Right ventricle myocardium superior (tissue), 1 donor: ENCODE results near the gene PSMD2. TPM values are rescaled to one million over a fixed set of nuclear protein-coding genes. Genes with fewer than 3 reads are reported as not detected.

Source experiments
- ATAC-seq: fragments of 200-7000 bp; cut with Tn5 transposase; one replicate; pipeline ENCODE4 v1.9.1; 2020; ENCODE audit warnings: mild to moderate bottlenecking; ENCODE audit not compliant: poor library complexity
- DNase-seq: peaks from one replicate; pipeline ENCODE4 v3.0.0-alpha.2; 2020
- intact Hi-C: fragments of 100-400 bp; cut with DNase I; formaldehyde crosslinking; loops from one replicate; pipeline ENCODE4 v1.11.2; 2022
- total RNA-seq: library from RNA; stranded (reverse); fragmentation: NEBNext Ultra II Directional; extraction: Animal tissue kit (Norgen Biotek cat#: 25700); gene quantifications from one replicate; pipeline ENCODE4 v1.2.1, GENCODE V29; 2021
- donor health status: DM: no; HTN: yes; CAD: no; lungs with severe emphysema.

Gene PSMD2
- total RNA-seq, 1 donor from 2014 or later, result 237 TPM

DNA sequence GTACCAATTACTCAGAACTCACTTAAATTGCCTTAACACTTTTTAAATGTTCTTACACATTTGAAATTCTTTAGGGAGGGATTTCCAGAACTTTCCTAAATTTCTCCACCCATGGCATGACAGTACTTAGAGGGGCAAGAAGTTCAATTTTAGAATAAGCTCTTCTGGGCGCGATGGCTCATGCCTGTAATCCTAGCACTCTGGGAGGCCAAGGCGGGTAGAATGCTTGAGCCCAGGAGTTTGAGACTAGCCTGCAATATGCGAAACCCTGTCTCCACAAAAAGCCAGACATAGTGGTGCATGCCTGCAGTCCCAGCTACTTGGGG is 49.0 kb downstream of the PSMD2 start:
- DNase-seq, result no peak
- intact Hi-C loops, result no loop called here
- ATAC-seq, result no peak

- intact Hi-C loops, result no loop called here
These were observed 50.8 kb downstream of the PSMD2 start for GRCh38 chr3:184349563-184350470.

DNA sequence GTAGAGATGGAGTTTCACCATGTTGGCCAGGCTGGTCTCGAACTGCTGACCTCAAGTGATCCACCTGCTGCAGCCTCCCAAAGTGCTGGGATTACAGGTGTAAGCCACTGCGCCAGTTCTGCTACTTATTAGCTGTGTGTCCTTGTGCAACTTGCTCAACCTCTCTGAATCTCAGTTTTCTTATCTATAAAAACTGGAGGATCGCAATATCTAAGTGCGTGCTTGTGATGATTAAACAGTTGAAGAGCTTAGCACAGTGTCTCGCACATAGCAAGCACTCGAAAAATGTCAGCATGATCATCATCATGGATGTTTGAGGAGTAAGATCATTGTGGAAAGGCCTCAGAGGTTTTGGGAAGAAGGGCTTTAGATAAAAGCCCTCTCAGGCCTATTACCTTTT is 51.6 kb downstream of the PSMD2 start:
- ATAC-seq (no peak), DNase-seq (no peak)
- intact Hi-C loops, result no loop called here

More at GRCh38 chr3:184349563-184350470, 50.8 kb downstream of the PSMD2 start:
- ATAC-seq (no peak), DNase-seq (no peak)

- no peak for ATAC-seq
- no peak for DNase-seq
- intact Hi-C loops, result no loop called here
These were observed 52.6 kb downstream of the PSMD2 start for GRCh38 chr3:184351511-184352148.

- intact Hi-C loops, result no loop called here
- ATAC-seq (peak; percentile 9), DNase-seq (no peak)
These were observed 53.2 kb downstream of the PSMD2 start for GRCh38 chr3:184352149-184352785.

DNA sequence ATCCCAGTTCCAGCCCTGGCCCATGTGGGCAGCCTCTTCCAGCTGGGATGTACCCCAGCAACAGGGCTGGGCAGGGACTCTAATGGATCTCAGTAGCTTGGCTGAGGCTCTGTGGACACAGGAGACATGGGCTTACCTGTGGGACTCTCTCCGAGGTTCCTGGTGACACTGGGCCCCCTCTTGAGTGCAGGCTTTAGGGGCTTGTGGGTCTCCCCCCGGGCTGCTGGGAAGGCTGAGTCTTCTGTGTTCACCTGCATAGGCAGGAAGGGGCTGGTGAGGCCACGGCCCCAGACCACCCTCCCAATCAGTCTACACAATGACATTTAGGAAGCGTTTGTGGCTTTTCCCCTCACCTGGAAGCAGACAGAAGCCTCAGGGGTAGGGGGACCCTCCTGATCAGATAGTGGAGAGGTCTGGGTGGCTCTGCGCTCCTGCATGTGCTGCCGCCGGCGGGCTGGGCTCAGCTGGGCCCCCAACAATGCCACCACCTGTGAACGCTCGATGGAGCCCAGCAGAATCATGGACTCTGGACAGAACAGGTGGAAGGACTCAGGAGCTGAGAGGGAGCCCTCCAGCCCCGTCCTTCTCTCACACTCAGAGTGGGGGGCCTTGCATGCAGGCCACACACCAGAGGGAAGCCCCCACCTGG is 54.0 kb downstream of the PSMD2 start:
- DNase-seq, result no peak
- no peak for ATAC-seq
- intact Hi-C loops, result no loop called here

DNA sequence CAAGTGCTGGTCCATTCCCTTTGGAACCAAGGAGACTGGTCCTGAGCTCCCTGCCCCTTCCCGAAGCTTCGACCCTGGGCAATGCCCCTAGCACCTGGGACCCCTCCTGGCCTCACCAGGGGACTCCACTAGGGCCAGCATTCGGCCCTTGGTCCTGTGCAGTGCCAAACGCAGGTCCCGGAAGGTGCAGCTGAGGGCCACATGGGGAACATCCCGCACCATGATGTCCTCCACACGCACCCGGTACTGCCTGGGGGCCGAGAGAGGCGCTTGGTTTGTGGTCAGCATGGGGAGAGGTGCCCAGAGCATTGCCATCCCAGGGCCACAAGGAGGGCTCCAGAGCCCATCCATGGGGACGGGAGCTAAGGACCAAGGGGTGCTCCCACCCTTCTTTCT is 54.5 kb downstream of the PSMD2 start:
- no peak for ATAC-seq
- intact Hi-C loops, result no loop called here

GRCh38 chr3:184354121-184354728 is 55.2 kb downstream of the PSMD2 start:
- DNase-seq (peak; percentile 77), ATAC-seq (peak; percentile 38)
- intact Hi-C loops, result no loop called here

More for the DNA sequence above, 54.5 kb downstream of the PSMD2 start:
- DNase-seq, result no peak

DNA sequence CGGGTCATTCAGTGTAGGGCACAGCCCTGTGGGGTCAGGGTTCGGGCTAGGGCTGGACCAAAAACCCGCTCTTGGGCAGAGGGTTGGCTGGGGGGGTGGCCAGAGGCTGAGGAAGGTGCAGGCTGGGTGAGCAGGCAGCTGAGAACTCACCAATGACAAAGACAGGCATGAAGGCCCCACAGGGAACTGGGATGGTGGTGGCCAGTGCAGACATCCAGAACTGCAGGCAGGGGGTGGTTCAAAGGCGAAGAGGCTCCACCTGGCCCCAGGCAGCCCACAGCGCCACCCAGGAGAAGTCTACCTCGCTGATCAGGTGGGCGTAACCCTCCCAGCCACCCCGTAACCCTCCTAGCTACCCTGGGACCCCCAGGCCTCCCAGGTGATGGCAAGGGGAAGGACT is 55.7 kb downstream of the PSMD2 start:
- DNase-seq, result no peak
- intact Hi-C loops, result no loop called here

DNA sequence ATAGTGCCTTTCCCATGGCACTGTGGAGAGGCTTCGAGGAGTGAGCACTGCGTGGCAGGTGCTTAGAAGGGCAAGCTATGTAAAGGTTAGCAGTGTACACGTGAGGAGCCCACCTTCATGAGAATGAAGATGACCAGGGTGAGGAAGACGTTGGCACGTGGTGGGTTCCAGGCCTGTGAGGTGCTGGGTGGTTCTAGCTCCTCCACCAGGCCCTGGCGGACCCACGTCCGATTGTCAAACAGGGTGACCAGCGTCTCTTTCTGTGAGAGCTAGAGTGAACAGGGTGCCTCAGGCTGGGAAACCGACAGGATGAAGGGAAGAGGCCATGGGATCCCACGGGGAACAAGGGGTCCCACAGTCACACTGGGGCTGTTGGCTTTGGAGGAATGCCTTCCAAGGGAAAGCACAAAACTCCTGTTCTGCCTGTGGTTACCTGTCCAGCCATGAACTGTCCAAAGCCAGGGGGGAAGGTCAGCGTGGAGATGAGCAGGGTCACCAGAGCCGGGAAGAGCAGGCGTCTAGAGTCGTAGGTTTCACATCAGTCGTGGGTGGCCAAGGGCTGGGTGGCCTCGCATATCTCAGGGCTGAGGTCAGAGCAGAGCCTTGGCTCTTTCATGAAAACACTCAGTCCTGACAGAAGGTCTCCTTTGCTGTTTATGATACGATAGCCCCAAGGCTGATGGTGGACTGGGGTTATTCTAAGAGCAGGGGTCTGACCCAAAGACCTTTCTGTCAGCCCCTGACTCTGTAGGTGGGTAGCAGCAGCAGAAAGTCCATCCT is 56.4 kb downstream of the PSMD2 start:
- DNase-seq (no peak), ATAC-seq (no peak)
- intact Hi-C loops, result no loop called here

More for the DNA sequence above, 55.7 kb downstream of the PSMD2 start:
- ATAC-seq, result no peak

- ATAC-seq, result no peak
These were observed 58.4 kb downstream of the PSMD2 start for GRCh38 chr3:184357248-184358123.

GRCh38 chr3:184358124-184358767 is 59.2 kb downstream of the PSMD2 start:
- DNase-seq (no peak), ATAC-seq (no peak)
- intact Hi-C loops, result no loop called here

More at GRCh38 chr3:184357248-184358123, 58.4 kb downstream of the PSMD2 start:
- intact Hi-C loops, result no loop called here
- no peak for DNase-seq

Other genes starting within 250 kb of the PSMD2 start
- not detected for gene HTR3C, start 246.2 kb upstream of the PSMD2 start, total RNA-seq
- gene HTR3E, start 202.2 kb upstream of the PSMD2 start, total RNA-seq, result not detected
- 31.4 TPM for gene EIF2B5, start 163.9 kb upstream of the PSMD2 start, total RNA-seq
- 60.6 TPM for gene DVL3, start 143.9 kb upstream of the PSMD2 start, total RNA-seq
- 253 TPM for gene AP2M1, start 124.4 kb upstream of the PSMD2 start, total RNA-seq
- gene ABCF3, start 113.0 kb upstream of the PSMD2 start, total RNA-seq, result 69.3 TPM
- gene VWA5B2, start 69.7 kb upstream of the PSMD2 start, total RNA-seq, result not detected
- 14.9 TPM for gene ALG3, start 50.3 kb upstream of the PSMD2 start, total RNA-seq
- gene EEF1AKMT4, start 49.6 kb upstream of the PSMD2 start, total RNA-seq, result 1.6 TPM
- gene CAMK2N2, start 37.7 kb upstream of the PSMD2 start, total RNA-seq, result not detected
- not detected for gene ECE2, start 23.2 kb upstream of the PSMD2 start, total RNA-seq
- 254 TPM for gene EIF4G1, start 15.4 kb downstream of the PSMD2 start, total RNA-seq
- gene FAM131A, start 38.4 kb downstream of the PSMD2 start, total RNA-seq, result 36.3 TPM
- 1.9 TPM for gene CLCN2, start 62.4 kb downstream of the PSMD2 start, total RNA-seq
- gene POLR2H, start 62.5 kb downstream of the PSMD2 start, total RNA-seq, result 19.9 TPM
- gene THPO, start 79.0 kb downstream of the PSMD2 start, total RNA-seq, result 0.11 TPM
- 7.8 TPM for gene CHRD, start 80.8 kb downstream of the PSMD2 start, total RNA-seq